Epithelial cell of proximal tubule (primary cell): ENCODE measurements around the gene LMBR1. TPM values are rescaled to one million over a fixed set of nuclear protein-coding genes. Genes with fewer than 3 reads are reported as not detected.

ENCODE experiments used
- DNase-seq: peaks from one replicate; pipeline ENCODE4 v3.0.0-alpha.2; 2011; ENCODE audit warnings: low read depth
- H3K4me3 ChIP-seq: 2 replicates; pipeline ENCODE4 v1.5.1; 2011; ENCODE audit warnings: low read depth, mild to moderate bottlenecking, low read length
- CTCF ChIP-seq: conservative IDR thresholded peaks from 2 replicates; pipeline ENCODE4 v1.5.1; 2012; ENCODE audit warnings: low read depth, mild to moderate bottlenecking, low read length
- total RNA-seq: library from RNA; depleted of rRNA; stranded (reverse); fragments of >200 nt; gene quantifications from 2 replicates; pipeline ENCODE4 v1.2.3, GENCODE V29; 2015

Gene LMBR1
- total RNA-seq, 1 donor from 2014 or later = 34.6 TPM

GRCh38 chr7:156676263-156676662, 216.7 kb downstream of the LMBR1 start:
- no peak for TF ChIP-seq CTCF
- H3K4me3 ChIP-seq = no peak overlapping the region
- DNase-seq = no peak

GRCh38 chr7:156675721-156676120, 217.3 kb downstream of the LMBR1 start:
- TF ChIP-seq CTCF = no peak

DNA sequence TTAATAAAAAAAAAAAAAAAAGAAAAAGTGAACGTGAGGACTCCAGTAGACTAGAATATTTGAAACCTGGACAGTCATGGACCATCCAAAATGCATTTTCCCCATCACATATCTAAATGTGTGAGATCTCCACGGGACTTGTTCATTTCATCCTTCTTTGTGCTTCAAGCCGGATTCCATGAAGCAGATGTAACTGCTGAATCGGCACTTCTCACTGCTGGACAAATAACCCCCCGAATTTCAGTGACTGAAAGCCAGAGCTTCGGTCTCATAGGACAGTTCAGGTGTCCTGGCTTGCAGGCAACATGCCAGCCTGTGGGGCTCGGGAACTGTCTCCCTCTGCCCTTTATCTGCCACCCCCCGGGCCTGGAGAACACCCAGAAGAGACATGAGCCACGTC, 219.1 kb downstream of the LMBR1 start:
- no peak for DNase-seq
- TF ChIP-seq CTCF = no peak
- no peak overlapping the region for H3K4me3 ChIP-seq

More at GRCh38 chr7:156675721-156676120, 217.3 kb downstream of the LMBR1 start:
- DNase-seq = no peak
- H3K4me3 ChIP-seq = no peak overlapping the region

DNA sequence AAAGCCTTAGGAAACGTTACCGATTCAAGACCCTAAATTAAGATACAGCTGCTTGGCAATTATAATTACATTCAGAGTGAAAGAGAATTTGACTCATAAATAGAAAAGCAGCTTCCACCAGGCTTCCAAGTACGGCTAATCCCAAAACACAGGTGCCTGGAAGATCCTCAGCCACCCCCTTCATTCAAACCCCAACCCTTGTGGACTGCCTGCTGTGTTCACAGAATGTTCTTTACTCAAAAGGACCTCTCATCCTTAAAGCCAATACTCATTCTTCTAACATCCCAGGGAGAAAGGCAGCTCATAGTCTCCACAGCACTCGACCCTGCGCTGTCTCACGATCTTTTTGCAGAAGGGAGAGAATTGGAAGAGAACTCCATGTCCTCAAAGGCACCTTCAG, 219.5 kb downstream of the LMBR1 start:
- no peak for DNase-seq
- no peak overlapping the region for H3K4me3 ChIP-seq
- TF ChIP-seq CTCF = no peak

- no peak overlapping the region for H3K4me3 ChIP-seq
- no peak for TF ChIP-seq CTCF
Observed at GRCh38 chr7:156669035-156669828, 223.8 kb downstream of the LMBR1 start.

GRCh38 chr7:156668130-156668741, 224.7 kb downstream of the LMBR1 start:
- no peak for TF ChIP-seq CTCF
- peak; percentile 4 for DNase-seq
- no peak overlapping the region for H3K4me3 ChIP-seq

More at GRCh38 chr7:156669035-156669828, 223.8 kb downstream of the LMBR1 start:
- no peak for DNase-seq

- TF ChIP-seq CTCF = no peak
- H3K4me3 ChIP-seq = no peak overlapping the region
- DNase-seq = no peak
Observed at GRCh38 chr7:156667110-156667426, 225.9 kb downstream of the LMBR1 start.
